Stimulated activated CD8-positive, alpha-beta memory T cell treated with anti-CD3 and anti-CD28 coated beads, Interleukin-15, amount 100 ng/mL, for 24 hours (primary cell): ENCODE data around the gene HOXC4.
A peak's percentile ranks its signal among the peaks of the same experiment; 100 is the strongest.

Source experiments
- DNase-seq: peaks from one replicate; pipeline ENCODE4 v3.0.0-alpha.2; 2020; ENCODE audit warnings: low read depth

The HOXC4 gene

DNA sequence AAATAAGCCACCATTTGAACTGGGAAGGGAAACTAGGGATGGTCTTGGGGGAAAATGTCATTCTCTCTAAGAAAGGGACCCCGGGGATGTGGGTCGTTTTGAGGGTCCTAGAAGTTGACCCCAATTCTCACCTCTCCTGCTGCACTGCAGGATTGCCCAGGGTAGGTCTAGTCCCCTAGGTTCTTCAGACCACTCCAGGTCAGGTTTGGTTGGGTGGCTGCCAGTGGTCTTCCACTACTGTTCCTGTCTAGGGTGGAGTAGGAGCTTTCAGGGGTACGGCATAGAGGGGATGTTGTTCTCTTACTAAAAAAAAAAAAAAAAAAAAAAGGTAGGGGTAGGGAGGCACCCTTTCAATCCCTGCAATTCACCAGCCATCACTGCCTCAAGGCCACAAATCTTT is 37.6 kb upstream of the HOXC4 start:
- no peak for DNase-seq

DNA sequence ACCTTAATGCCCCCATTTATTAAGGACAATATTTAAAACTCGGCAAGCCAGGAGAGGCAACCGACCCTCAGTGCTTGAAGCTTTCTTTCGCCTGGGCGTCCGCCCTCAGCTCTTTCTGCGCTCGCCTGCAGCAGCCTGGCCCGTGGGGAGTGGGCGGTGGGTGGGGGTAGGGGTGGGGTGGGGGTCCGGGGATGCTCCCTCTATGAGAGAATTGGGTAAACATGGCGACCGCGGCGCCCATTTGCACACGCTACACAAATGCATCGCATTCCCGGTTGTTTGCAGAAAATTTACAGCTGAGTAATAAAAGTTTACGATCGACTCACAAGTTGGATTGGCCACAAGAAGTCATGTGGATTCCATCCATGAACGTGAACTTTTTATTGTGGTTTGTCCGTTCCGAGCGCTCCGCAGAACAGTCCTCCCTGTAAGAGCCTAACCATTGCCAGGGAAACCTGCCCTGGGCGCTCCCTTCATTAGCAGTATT is 37.1 kb upstream of the HOXC4 start:
- DNase-seq, result no peak

DNA sequence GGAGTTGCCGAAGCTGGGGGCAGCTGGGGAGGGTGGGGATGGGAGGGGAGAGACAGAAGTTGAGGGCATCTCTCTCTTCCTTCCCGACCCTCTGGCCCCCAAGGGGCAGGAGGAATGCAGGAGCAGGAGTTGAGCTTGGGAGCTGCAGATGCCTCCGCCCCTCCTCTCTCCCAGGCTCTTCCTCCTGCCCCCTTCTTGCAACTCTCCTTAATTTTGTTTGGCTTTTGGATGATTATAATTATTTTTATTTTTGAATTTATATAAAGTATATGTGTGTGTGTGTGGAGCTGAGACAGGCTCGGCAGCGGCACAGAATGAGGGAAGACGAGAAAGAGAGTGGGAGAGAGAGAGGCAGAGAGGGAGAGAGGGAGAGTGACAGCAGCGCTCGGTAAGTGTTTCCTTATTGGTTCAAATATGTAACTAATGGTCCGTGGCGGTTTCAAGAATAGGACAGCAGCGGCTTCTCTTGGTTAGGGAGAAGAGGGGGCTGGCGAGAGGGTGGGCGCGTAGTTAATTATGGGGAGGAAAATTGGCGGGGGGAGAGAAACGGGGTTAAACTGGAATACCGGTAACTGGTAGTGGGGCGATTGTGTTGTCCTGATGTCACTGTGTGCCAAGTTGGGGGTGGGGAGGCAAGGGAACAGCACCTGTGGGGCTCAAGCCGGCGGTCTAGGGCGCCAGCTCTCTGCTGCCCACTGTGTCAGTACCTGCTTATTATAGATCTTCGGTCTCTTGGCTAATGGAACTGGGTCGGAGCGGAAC is 36.4 kb upstream of the HOXC4 start:
- no peak for DNase-seq

DNA sequence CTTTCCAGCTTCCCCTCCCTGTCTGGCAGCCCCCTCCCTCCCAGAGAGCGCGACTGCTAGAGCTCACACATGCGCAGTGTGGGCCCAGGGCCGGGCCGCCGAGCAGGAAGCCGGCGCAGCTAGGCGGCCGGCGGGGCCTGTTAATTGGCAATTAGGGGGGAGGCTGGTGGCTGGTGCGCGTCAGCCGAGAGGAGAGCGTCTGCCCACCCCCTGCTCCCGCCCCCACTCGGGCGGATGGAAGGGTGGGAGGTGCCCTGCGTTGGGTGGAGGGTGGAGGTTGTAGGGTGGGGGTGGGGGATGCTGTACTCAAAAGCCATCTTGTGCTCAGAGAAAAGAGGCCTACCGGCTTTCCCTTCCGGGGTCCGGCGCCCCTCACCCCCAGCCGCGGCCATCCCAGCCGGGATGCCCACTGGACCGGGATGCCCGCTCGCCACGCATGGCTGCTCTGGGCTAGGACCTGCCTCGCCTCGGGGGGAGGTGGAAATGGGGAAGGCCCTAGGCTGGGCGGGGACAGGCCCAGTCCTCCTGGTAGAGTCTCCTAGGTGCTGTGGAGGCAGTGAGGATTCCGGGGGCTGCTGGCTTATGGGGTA is 35.7 kb upstream of the HOXC4 start:
- peak; percentile 42 for DNase-seq

DNA sequence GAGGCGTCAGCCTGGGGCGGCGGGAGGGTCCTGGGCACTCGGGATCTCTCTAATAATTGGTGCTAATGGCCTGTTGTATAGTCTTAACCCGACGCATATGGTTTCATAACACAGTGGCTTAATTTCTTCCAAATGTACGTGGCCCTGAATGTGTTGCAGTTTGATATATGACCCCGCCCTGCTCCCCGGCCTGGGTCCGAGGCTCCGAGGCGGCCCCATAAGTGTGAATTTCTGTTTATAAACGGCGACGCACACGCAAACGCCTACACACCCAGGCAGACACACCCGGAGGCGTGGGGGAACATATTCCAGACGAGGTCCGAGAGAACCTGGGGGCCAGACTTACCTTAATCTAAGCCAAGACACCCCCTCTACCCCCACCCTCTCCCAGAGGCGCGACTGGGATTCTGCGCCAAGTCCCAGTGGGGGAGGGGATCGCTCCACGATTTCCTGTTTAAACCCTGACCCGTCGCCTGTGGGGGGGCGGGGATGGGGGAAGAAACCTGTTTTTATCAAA is 35.1 kb upstream of the HOXC4 start:
- DNase-seq, result no peak

DNA sequence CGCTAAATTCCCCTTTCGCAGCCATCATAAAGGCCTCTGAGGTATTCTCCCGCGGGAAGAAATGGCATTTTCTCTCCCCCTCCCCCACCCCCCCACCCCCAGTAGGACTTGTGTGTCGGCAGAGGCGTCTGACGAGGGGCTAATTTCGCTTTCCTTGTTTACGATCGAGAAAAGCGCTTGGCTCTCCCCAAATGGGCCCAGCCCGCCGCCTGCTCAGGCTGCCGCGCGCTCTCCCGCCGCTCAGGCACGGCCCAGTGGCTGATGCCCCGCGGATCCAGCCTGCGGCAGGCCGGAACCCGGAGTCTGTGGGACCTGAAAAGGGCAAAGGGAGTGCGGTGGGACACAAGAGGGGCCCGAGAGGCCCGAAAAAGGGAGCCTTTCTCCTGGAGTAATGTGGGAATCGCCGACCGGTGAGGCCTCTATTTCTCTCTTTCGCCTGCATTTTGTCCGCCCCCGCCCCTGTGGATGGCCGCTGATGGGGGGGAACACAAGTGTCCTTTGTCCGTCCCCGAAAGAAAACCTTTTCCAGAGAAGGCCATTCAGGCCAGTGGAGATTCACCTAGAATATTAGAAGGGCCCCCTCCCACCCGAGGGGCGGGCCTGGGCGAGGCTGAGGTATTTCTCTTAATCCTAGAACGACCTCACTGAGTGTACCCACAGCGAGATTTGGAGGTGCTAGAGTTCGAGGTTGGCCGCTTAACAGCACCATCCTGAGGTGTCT is 34.4 kb upstream of the HOXC4 start:
- no peak for DNase-seq

DNA sequence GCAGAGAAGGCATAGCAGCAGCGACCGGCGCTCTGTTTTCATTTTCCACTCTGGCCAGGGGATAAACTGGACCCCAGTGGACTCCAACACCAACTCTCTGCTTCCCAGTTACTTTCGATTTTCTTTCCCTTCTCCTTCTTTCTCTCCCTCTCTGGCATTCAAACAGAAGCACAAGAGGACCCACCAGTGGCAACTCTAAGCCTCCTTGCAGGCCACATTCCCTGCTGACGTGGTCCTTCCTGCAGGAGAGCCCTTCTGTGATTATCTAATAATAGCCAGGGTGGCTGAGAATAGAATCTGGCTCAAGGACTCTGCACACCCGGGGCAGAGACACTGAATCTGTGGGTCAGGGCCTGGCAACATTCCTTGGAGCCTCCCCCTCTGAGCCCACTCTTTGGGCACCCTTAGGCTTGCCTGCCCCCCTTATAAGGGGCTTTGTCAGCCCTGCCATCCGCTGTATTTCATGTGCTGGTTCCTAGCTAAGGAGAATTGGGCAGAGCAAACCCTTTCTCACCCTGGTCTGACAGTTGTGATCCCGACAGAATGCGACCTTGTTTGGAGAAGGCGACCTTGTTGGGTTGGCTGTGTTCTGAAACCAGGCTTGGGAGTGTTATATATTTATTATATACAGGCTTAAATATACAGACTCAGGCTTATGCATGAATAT is 33.6 kb upstream of the HOXC4 start:
- DNase-seq, result no peak

DNA sequence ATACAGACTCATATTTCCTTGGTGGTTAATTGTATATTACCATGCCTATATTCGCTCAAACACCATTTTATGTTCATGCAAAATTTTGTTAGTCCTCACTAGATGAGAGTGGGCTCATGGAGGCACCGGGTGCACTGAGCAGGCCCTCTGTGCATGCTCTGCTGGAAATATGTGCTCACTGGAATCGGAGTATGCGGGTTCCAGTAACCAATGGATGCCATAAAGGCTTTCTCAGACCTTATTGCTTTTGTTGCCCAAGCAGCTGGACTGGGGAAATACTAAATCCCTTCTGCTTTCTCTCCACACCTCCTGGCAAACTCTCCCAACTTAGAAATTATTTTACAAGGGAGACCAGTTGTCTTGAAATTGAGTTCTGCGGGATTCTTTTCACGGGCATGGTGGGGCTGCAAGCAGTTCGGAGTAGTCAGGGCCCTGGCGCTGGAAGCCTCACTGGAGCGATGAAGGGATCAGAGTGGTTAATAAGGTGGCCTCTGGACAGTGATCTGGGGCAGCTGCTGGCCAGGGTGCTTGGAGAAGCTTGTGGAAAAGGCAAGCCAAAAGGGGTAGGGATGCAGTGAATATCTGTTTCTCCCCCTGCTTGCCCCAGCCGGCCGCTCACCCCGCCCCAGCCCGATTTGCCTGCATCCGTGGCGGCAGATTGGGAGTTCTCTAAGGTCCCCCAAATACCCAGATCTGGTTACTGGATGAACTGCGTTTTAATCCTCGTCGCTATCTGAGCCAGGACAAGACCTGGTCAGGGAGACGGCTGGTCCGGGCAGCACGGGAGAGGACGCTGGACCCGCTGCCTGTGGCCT is 32.8 kb upstream of the HOXC4 start:
- DNase-seq, result no peak

DNA sequence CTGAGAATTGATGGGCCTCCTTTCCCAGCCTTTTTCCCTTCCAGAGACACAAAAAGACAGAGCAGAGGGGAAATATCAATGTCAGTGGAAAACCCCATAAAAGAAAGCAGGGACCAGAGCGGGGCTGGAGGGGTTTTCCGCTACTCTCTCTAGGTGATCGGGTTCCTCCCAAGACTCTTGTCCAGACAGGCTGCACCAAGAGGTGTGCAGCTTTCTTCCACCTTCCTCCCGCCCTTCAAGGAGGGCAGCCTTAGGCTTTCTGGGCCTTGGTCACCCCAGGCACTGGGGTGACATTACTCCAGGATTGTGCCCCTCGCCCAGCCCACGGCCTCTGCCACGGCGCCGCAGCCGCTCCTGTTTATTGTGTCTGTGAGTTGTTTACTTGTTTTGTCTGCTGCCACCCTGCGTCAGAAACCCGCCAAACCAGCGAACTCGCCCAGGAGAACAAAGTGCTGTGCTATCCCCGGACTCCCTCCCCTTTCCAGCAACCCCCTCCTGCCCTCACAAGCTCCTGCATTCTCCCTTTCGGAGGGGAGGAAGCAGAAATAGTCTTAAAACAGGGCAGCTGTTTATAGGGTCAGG is 32.1 kb upstream of the HOXC4 start:
- no peak for DNase-seq

DNA sequence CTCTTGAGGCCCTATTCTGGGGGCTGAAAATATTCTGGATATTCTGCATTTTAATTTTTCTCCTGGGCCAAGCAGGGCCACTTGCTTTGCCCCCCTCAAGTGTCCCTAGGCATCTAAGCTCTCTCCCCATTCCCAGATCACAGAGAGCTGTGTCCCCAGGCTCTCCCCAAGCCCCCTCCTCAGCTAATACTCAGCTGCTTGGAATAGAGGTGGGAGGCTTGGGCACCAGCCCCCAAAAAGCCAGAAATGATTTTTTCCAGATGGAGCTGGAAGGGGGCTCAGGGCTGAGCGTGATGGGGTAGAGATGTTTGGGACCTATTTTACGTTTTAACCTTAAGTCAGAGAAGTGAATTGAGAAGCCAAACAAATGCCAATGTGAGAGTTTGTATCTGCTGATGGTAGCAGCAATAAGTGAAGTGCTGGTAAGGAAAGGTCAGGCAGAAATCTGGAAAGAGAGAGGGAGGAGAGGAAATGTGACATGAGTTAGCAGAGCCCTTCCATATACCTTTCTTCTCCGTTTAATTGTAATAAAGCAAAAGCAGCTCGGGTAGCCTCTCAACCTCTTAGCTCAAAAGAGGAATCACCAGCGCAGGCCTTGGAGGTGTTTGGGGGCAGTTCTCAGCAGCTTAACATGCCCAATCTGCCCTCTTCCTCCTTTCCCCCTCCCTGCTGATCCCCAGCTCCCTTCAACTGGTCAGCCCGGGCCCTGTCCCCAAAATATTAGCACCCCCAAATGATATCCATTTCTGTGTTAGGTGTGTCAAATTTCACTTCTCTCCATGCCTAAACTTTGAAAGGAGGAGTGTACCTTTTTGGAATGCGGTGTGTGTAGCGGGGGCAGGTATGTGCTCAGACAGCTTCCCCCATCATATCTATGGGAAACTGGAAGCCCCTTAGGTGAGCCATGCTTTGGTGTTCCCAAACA is 30.4 kb upstream of the HOXC4 start:
- DNase-seq, result no peak

DNA sequence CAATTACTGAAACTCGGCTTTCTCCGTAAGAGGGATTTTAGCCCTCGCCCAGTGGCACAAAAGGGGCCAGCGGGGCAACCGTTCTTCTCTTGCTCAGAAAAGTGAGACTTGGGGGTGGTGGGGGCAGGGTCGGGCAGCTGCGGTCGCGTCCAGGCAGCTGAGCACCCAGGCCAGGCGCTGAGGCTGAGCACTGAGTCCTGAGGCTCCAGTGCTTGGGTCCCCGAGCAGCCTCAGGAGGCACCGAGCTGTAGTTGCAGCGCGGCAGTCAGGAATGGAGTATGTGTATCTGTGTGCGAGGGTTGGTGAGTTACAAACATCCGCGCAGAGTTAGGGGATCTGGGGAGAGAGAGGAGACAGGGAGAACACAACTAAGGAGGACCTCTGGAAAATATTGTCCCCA is 29.5 kb upstream of the HOXC4 start:
- no peak for DNase-seq

DNA sequence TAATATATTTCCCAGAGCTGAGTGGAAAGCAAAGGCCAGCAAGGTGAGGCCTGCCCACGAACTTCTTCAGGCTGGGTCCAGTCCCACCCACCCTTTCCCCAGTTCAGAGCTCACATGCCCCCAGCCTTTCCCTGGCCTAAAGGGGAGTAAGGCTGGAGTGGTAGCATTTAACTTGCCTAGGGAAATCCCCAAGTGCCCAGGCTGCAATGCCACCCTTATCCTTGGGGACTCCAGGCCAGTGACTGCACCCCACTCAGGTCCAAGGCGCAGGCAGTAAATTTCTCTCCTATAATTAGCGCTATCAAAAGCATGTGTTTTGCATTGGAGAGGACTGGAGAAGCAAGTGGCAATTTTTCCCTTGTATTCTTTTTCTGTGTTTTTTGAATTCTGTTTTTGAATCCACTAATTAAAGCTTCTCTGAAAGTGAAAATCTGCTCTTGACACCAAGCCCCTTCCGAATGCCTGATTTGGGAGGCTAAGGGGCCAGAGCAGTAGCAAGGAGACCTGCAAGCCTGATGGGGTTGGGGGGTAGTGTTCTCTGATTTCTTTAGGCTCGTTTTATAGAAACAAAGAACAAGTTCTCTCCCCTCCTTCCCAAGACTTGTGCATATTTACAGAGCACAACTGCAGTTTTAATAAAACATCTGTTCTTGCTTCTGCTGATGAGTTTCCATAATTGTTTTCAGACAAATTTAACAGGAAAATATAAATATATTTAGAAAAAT is 28.9 kb upstream of the HOXC4 start:
- DNase-seq, result no peak

DNA sequence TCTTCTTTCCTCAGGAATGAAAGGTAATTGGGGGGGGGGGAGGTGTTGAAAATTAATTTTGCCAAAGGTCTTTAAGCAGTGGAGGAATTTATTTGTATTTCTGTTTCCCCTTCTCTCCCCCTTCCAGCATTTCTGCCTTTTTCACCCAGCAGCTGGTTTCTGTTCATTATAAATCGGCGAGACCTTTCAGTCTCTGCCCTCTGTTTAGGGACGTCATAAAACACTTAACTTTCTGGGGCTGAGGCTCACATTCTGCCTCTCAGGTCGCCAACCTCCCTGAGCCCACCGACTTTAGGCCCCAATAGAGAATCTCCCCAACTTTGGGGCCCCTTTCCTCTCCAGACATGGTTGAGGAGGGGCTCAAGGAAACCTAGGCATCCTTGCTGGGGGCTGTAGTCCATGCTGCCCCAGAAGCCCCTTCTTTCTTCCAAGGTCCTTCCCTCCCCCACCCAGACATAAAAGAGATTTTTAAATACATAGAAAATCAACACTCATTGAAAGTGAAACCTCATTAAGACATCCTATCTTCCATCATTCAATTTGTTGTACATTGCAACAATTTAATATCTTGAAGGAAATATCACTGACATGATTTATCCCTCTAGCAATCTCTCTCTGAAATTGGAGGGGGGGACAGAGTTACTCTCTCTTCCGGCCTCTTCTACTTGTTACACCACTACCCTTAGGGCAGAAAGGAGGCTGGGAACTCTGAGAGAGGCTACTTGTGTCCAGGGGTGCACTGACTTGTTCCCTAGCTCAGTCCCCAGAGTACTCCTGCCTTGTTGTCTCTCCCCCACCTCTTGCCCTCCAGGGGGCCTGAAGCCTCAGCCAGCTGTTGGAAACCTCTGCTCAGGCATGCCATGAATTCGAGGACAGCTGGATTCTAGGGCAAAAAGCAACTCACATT is 27.9 kb upstream of the HOXC4 start:
- no peak for DNase-seq

DNA sequence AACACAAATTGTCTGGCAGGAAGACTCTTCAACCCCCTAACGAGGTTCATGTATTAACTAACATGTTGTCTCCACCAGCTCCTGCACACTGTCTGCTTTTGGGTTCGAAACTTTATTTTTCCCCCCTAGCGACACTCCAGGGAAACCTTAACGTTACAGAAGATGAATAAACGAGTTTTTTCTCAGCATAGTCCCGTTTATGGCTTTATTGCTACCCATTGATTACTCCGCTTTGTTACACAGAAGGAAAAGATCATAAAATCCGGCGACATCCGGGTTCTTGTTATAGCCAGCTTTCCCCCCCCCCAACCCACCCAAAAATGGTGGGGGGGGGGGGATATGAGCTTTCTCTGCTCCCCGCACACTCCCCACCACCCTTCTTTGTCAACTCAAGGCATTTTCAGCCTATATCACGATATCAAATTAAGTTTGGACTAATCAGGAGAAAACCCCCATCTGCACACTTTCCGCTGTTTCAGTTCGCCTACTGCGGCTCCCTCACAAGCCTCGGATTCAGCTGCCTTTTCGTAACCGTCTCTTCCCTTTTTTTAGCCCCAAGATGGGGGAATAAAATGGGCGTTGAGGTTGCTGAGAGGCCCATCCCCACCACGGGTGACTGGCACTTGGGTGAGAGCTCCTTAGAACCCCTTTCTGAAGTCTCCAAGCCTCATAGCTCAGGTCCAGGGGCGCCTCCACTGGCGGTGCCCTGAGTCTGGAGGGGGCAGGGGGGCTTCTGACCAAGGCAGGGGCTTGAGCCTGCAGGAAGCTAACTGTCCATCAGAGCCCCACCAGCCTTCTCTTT is 26.8 kb upstream of the HOXC4 start:
- no peak for DNase-seq

DNA sequence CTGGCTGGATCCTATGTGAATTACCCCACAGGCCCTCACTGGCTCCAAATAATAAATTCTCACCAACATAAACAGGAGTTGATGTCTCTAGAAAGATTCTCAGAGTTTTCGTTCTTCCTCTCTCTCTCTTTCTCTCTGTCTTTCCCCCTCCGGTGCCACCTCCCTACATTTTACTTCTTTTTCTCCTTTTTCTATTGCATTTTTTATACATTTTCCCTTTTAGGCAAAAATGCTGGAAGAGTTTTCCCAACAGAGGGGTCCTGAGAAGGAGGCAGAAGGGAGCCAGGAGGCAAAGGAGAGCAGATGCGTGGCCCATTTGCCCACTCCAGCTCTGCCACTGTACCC is 26.2 kb upstream of the HOXC4 start:
- DNase-seq, result no peak

DNA sequence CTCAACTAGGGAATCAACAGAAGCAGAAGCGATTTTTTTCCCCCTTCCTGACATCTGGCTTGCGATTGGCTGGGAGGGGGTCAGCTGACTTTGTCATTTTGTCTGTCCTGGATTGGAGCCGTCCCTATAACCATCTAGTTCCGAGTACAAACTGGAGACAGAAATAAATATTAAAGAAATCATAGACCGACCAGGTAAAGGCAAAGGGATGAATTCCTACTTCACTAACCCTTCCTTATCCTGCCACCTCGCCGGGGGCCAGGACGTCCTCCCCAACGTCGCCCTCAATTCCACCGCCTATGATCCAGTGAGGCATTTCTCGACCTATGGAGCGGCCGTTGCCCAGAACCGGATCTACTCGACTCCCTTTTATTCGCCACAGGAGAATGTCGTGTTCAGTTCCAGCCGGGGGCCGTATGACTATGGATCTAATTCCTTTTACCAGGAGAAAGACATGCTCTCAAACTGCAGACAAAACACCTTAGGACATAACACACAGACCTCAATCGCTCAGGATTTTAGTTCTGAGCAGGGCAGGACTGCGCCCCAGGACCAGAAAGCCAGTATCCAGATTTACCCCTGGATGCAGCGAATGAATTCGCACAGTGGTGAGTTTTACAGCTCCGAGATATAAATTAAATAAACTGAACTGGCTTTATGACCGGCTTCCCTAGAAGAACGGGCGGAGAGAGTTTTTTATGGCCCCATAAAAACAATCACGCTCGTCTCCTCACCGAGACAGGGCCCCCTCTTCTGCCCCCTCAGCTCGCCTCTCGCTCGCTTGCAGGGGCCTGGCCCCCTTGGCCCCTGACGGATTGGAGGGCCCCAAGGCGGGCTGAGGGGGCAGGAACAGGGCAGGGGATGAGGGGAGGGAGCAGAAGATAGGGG is 25.1 kb upstream of the HOXC4 start, which contains the start of gene HOXC6:
Gene HOXC6 (plus strand): TSS at position 127 of the 888 bp plus-strand sequence. CDS start 82 bp downstream, at position 209.
- DNase-seq, result no peak
